ENCODE data around the gene RUVBL1.
A peak's percentile ranks its signal among the peaks of the same experiment; 100 is the strongest.
"Not testable (repeated sequence)": the region's sequence is repeated elsewhere in the genome, so short reads cannot be mapped to it uniquely, and the experiment has no call there.

Gene RUVBL1

DNA sequence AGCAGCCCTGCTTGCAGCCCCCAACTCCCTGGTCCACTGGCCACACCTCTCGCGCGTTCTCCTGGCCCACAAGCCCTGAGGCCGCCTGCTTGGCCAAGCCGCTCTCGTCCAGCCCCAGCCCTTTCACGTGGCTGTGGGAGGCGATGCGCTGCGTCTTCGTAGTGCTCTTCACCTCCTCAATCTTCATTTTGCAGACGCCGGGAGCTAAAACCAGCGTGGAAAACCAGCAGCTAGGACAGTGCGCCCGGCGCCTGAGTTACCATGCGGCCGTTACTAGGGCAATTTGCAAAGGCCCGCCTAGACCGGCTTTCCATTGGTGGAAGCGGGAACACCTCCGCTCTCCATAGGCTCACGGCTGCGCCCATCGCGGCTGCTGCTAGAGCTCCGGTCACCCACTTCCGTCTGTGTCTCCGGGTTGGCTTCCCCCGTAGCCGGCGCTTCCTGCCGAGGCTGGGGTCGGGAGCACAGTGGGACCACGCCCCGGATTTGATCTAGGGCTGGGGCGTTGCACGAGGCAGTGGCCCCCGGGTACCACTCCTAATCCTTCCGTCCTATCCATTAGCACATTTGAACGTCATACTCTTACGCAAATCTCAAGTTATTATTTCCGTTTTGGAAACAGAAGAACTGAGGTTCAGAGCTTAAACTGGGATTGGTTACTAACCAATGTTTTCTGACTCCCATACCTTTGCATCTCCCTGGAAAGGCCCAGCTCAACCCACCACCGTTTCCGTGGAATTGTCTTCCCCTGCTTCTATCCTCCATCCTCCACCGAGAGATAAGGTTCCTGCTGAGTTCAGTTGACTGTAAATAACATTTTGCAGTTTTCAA is at the start of gene RUVBL1:
Gene RUVBL1, minus strand, starts transcription at position 275 of the 831 bp plus-strand sequence. Its CDS starts 88 bp downstream, at position 187.
- peak within 1 kb of the TSS; percentile 94 for H3K27ac Mint-ChIP-seq
- CTCF ChIA-PET, result interaction anchor here (0.8 to 2.5 kb wide), 5 partner anchors 10 to 33 kb away, joined by 3 to 15 read pairs (median 11); no protein-coding TSS in a partner anchor
- H3K9me3 Mint-ChIP-seq, result no peaks in the 10 kb centered on the region
- peaks cover 23% of the 10 kb centered on the region for H3K36me3 Mint-ChIP-seq
- peak within 1 kb of the TSS; percentile 98 for H3K4me3 Mint-ChIP-seq
- peak; percentile 98 for DNase-seq
- H3K27me3 Mint-ChIP-seq, result peaks cover 5% of the 10 kb centered on the region
- H3K4me1 Mint-ChIP-seq, result peaks cover 29% of the 10 kb centered on the region

DNA sequence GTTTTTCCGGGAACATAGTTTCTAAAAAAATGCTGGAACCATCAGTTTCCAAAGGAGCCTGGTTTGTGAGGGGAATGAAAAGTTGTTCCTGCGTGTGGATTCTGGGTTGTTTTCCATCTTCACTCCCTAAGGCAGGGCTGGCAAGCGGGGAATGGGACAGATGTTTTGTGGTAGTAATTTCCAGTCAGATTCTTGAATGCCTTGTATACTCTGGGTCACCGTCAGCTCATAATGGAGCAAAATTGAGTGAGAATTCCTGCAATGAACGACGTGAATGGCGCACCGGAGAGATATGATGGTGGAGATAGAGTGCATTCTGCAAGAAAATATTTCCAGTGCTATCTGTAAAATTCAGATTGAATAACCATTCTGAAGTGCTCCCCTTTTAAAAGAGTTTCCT is 49.6 kb upstream of the RUVBL1 start:
- Mint-ChIP-seq H3K36me3 (peaks cover 2% of the 10 kb centered on the region), H3K9me3 (no peaks in the 10 kb centered on the region), H3K4me1 (peaks cover 9% of the 10 kb centered on the region), H3K4me3 (no peak overlapping the region), H3K27me3 (no peaks in the 10 kb centered on the region), H3K27ac (no peak overlapping the region)
- CTCF ChIA-PET, result interaction anchor here (0.7 kb wide), 1 partner anchor 424 kb away, joined by 4 read pairs; no protein-coding TSS in a partner anchor
- DNase-seq, result no peak

DNA sequence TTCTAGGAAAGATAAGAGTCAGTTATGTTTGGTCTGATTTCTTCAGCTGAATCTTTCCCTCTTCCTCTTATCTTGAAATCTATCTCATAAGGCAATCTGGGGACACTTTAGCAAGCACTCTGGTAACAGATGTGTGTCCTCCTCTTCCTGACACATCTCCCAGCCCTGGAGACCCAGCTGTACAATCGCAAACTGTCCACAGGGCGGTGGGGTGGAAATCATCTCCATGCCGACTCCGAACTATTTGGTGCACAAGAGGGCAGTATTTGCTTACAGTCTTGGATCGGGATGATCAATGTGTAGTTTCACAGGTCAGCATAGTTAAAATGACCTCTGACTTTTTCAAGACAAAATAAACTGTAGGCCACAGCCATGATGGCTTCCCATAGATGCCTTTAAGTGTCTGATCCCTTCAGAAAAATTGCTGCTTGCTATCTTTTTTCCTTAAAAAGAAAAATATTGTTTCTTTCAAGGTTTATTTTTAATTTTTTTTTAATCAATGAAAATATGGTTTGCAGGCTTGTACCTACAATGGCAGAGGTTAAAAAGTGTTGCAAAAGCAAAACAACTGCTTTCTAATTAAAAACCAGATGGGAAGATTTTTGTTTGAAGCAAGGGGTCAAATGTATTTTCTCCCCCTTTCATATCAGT is 47.4 kb upstream of the RUVBL1 start:
- peaks cover 4% of the 10 kb centered on the region for H3K36me3 Mint-ChIP-seq
- no peak overlapping the region for H3K4me3 Mint-ChIP-seq
- no peak for DNase-seq
- H3K27ac Mint-ChIP-seq, result no peak overlapping the region
- CTCF ChIA-PET, result interaction anchor here (0.8 to 1.2 kb wide), 2 partner anchors 38 to 75 kb away, joined by 3 to 4 read pairs; no protein-coding TSS in a partner anchor
- H3K9me3 Mint-ChIP-seq, result no peaks in the 10 kb centered on the region
- H3K4me1 Mint-ChIP-seq, result peaks cover 2% of the 10 kb centered on the region
- H3K27me3 Mint-ChIP-seq, result no peaks in the 10 kb centered on the region

DNA sequence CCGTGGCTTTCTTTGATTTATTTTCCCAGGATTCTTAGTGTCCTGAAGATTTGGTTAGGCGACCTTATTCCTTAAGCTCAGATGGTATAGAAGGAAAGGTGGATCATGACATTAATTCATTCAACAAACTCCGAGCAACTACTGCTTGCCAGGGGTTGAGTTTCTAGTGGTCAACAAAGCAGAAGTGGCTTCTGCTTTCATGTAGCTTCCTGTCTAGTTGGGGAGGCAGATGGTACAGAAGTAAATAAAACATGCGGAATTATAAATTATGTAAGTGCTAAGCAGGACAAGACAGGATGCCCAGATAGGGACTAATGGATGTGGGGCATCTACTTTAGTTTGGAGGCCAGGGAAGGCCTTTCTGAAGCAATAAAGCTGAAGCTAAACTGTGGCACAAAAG is 45.2 kb upstream of the RUVBL1 start:
- Mint-ChIP-seq H3K4me1 (no peaks in the 10 kb centered on the region), H3K4me3 (no peak overlapping the region), H3K9me3 (no peaks in the 10 kb centered on the region), H3K36me3 (peaks cover 2% of the 10 kb centered on the region), H3K27ac (no peak overlapping the region), H3K27me3 (no peaks in the 10 kb centered on the region)
- no peak for DNase-seq
- CTCF ChIA-PET, result no interaction called here

DNA sequence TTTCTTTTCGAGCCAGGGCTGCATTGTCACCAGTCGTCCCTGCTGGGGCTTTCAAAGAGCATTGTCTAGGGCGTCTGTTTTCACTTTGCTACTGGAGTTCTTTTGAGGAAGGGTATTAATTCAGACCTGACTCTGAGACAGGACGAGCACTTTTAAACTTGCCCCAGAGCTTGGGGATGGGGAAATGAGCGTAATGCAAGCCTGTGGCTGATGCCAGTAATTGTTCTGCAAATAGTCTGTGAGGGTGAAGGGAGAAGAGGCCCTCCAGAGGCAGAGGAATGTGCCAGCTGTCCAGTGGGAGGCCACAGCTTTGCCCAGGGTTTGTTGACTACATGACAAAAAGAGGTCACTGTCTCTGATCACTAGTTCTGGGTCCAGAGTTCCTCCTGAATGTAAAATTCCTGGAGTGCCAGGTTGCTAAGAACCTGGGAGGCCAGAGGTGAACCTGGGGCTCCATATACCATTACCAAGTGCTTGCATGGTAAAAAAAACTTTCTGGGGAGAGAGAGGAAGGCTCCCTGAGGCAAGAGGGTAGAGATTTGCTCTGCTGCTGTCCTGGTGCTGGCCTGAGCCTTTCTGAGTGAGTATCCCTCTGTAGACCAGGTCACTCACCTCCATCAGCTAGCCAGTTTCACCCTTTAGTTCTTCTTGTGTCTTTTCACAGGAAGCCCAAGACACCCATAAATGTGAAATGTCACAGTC is 44.5 kb upstream of the RUVBL1 start:
- Mint-ChIP-seq H3K4me3 (no peak overlapping the region), H3K27ac (no peak overlapping the region), H3K27me3 (no peaks in the 10 kb centered on the region), H3K4me1 (no peaks in the 10 kb centered on the region), H3K36me3 (peaks cover 2% of the 10 kb centered on the region), H3K9me3 (no peaks in the 10 kb centered on the region)
- CTCF ChIA-PET, result no interaction called here
- no peak for DNase-seq

DNA sequence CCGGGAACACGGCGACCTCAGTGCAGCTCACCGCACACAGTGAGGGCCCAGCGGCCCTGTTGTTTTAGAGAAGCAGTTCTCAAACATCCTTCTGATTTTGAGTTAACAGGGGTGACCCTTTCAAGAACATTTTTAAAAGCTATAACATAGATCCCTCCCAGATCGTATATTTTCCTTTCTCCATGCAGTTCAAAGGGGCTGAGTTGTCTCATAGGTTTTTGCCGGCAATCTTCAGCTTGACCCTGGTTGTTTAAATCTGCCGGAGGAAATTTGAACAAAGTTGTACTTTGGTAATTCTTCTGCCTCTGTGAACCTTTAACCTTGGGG is 44.0 kb upstream of the RUVBL1 start:
- H3K27me3 Mint-ChIP-seq, result no peaks in the 10 kb centered on the region
- no peak for DNase-seq
- H3K4me3 Mint-ChIP-seq, result no peak overlapping the region
- H3K36me3 Mint-ChIP-seq, result peaks cover 2% of the 10 kb centered on the region
- no peak overlapping the region for H3K27ac Mint-ChIP-seq
- H3K9me3 Mint-ChIP-seq, result no peaks in the 10 kb centered on the region
- CTCF ChIA-PET, result no interaction called here
- no peaks in the 10 kb centered on the region for H3K4me1 Mint-ChIP-seq

DNA sequence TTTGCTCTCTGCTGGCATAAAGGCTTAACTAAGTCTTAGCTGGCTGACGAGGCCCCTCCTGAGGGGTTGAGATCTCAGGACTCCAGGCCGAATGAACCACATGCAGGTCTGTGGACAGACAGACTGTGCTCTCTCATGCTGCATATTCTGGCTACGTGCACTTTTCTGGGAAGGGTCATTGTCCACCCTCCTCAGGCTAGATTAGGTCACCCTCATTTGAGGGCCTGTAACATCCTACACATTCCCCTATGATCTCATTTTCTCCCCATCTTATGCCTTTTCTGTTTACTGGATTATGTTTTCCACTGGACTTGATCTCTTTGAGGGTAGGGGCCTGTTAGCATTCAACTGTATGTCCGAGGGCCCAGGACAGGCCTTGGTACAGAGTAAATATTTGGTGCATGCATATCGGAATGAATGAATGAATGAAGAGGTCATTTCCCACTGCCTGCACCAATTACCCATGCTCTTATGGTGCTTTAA is 43.4 kb upstream of the RUVBL1 start:
- Mint-ChIP-seq H3K36me3 (peaks cover 2% of the 10 kb centered on the region), H3K27ac (no peak overlapping the region), H3K4me3 (no peak overlapping the region), H3K27me3 (no peaks in the 10 kb centered on the region), H3K4me1 (no peaks in the 10 kb centered on the region), H3K9me3 (no peaks in the 10 kb centered on the region)
- DNase-seq, result no peak
- CTCF ChIA-PET, result no interaction called here

DNA sequence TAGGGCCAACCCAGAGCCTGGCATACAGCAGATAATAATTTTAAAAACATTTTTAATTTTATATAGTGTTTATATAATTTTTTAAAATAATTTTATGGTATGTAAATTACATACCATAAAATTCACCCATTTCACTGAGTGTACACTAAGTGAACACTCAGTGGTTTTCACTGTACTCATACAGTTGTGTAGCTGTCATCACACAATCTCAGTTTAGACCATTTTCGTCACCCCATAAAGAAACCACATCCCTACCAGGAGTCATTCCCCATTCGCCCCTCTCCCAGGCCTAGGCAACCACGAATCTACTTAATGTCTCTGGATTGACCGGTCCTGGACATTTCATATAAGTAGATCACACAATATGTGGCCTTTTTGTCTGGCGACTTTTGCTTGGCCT is 39.8 kb upstream of the RUVBL1 start:
- no peaks in the 10 kb centered on the region for H3K9me3 Mint-ChIP-seq
- H3K4me3 Mint-ChIP-seq, result no peak overlapping the region
- no peak overlapping the region for H3K27ac Mint-ChIP-seq
- no peaks in the 10 kb centered on the region for H3K4me1 Mint-ChIP-seq
- H3K36me3 Mint-ChIP-seq, result peaks cover 8% of the 10 kb centered on the region
- no peak for DNase-seq
- CTCF ChIA-PET, result no interaction called here
- H3K27me3 Mint-ChIP-seq, result no peaks in the 10 kb centered on the region

DNA sequence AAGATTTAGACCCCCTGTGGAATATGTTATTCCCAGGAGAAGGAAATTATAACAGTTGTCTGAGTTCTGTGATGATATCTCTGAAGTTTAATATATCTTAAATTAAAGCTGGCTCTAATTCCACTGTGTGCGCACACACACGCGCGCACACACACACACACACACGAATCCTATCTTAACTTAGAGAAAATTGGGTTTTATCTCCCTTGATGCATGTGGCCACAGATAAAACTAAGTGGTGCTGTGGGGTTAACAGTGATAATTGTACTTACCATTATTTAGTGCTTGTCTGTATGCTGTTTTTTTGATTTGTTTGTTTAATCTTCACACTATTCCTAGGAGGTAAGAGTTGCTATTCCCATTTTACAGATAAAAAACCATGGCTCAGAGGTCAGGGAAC is 37.0 kb upstream of the RUVBL1 start:
- Mint-ChIP-seq H3K36me3 (peaks cover 28% of the 10 kb centered on the region), H3K9me3 (no peaks in the 10 kb centered on the region), H3K4me3 (no peak overlapping the region), H3K4me1 (peaks cover 2% of the 10 kb centered on the region), H3K27ac (no peak overlapping the region), H3K27me3 (no peaks in the 10 kb centered on the region)
- DNase-seq, result no peak
- CTCF ChIA-PET, result no interaction called here

DNA sequence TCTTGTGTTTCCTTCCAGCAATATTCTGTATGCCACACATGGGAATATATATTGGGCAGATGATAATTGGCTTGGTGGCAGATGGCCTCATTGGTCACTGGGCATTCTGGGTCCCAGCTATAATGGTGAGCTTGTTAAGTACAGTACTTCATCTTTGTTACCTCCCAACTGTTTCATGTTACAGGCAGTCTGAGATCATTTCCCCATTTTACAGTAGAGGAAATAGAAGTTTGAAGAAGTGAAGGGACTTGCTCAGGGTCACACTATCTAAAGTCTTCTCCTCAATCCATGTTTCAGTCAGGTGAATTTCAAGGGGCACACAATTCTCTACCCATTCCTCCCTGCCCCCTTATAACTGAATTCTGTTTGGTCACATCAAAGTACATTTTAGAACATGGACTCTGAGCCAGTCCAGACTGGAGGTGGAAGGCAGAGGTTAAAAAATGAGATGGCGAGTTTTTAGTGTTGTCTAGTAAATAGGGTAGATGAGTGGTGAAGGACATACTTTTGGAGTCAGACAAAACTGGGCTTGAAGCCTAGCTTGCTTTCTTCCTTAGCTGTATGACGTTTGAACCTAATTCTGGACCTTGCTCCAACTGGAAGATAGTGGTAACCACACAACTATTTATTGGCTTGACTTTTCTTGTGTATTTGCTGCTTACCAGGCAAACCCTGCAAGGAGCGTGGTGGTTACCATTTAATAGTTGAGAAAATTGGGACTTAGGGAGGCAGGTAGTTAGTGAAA is 32.2 kb upstream of the RUVBL1 start:
- no peak for DNase-seq
- no peak overlapping the region for H3K4me3 Mint-ChIP-seq
- peaks cover 20% of the 10 kb centered on the region for H3K4me1 Mint-ChIP-seq
- peak overlapping the region; percentile 30 for H3K27ac Mint-ChIP-seq
- peaks cover 3% of the 10 kb centered on the region for H3K9me3 Mint-ChIP-seq
- CTCF ChIA-PET, result interaction anchor here (1.0 to 1.4 kb wide), 3 partner anchors 32 to 72 kb away, joined by 3 to 4 read pairs (median 3); no protein-coding TSS in a partner anchor
- peaks cover 31% of the 10 kb centered on the region for H3K36me3 Mint-ChIP-seq
- H3K27me3 Mint-ChIP-seq, result no peaks in the 10 kb centered on the region

DNA sequence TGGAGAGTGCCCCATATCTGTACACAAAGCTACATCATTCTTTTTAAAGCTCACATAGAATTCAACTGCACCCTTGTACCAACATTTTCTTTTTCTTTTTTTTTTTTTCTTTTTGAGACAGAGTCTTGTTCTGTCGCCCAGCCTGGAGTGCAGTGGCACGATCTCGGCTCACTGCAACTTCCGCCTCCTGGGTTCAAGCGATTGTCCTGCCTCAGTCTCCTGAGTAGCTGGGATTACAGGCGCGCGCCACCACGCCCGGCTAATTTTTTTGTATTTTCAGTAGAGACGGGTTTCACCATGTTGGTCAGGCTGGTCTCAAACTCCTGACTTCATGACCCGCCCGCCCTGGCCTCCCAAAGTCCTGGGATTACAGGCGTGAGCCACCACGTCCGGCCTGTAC is 30.7 kb upstream of the RUVBL1 start:
- not testable (repeated sequence) for H3K27me3 Mint-ChIP-seq, DNase-seq, H3K9me3 Mint-ChIP-seq
- Mint-ChIP-seq H3K4me1 (peaks cover 20% of the 10 kb centered on the region), H3K4me3 (peak overlapping the region; percentile 84), H3K36me3 (peaks cover 27% of the 10 kb centered on the region), H3K27ac (peak overlapping the region; percentile 80)
- CTCF ChIA-PET, result interaction anchor here (0.8 to 1.1 kb wide), 4 partner anchors 21 to 171 kb away, joined by 3 to 4 read pairs (median 3); no protein-coding TSS in a partner anchor

DNA sequence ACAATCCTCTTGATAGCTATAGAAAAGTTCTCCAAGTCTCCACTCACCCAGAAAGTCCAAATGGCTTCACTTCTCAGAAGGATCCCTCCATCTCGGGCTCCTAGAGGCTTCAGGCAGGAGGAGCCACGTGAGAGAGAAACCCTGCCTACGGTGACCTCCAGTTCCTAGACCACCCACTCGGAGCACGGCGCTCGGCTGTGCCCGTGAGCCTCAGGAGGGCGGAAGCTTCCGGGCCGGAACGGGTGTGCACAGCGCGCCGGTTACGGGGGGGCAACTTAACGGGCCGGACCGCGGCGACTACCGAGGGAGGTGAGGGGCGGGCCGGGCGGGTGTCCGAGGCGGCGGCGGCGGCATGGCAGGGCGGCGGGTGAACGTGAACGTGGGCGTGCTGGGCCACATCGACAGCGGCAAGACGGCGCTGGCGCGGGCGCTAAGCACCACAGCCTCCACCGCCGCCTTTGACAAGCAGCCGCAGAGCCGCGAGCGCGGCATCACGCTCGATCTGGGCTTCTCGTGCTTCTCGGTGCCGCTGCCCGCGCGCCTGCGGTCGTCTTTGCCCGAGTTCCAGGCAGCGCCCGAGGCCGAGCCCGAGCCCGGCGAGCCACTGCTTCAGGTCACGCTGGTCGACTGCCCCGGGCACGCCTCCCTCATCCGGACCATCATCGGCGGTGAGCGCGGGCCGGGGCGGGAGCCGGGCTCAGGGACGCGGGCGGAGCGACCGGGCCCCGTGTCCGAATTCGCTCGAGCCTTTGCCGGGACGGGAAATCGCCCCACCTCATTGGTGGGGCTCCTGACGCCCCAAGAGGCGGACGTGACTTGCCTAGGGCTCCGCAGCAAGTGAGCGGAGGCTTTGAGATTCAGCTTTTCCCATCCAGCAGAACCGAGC is 29.8 kb upstream of the RUVBL1 start, which contains the start of gene EEFSEC:
Gene EEFSEC, plus strand, starts transcription at position 326 of the 886 bp plus-strand sequence. Its CDS starts 27 bp downstream, at position 353.
- Mint-ChIP-seq H3K4me1 (peaks cover 20% of the 10 kb centered on the region), H3K36me3 (peaks cover 24% of the 10 kb centered on the region), H3K27ac (peak within 1 kb of the TSS; percentile 80), H3K4me3 (peak within 1 kb of the TSS; percentile 84), H3K9me3 (peaks cover 3% of the 10 kb centered on the region), H3K27me3 (no peaks in the 10 kb centered on the region)
- CTCF ChIA-PET, result interaction anchor here (0.8 to 1.1 kb wide), 5 partner anchors 20 to 172 kb away, joined by 3 to 4 read pairs (median 3); no protein-coding TSS in a partner anchor
- peak; percentile 85 for DNase-seq
